ENCODE measurements around the gene REEP2. TPM values are rescaled to one million over a fixed set of nuclear protein-coding genes. Genes with fewer than 3 reads are reported as not detected.

The REEP2 gene
- total and polyA plus RNA-seq, 9 donors: 8.1 to 23.2 (median 14.2) TPM

DNA sequence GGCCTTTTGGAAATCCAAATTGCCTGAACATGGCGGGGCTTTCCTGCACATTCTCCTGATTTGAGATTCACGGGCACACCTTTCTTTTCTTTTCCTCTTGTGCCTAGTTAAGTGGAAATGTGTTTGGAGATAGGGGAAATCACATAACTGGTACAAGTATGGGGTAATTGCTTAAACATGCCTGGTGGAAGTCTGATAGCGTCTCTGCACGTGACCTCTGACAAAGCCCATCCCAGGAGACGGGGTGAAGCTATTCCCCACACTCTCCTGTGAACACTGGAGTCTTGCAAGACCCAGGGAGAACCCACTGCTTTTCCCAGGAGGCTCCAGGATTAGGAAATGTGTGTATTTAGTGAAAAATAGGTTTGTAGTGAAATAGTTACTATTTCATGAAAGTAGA, 2.9 kb upstream of the REEP2 start:
- H3K36me3 ChIP-seq (ENCODE audit: control insufficient read depth, insufficient read depth, low read length): peaks cover 38% of the 10 kb centered on the region
- no CpG with 5 or more reads among the region's 5 CpGs for WGBS (ENCODE audit: insufficient coverage)

DNA sequence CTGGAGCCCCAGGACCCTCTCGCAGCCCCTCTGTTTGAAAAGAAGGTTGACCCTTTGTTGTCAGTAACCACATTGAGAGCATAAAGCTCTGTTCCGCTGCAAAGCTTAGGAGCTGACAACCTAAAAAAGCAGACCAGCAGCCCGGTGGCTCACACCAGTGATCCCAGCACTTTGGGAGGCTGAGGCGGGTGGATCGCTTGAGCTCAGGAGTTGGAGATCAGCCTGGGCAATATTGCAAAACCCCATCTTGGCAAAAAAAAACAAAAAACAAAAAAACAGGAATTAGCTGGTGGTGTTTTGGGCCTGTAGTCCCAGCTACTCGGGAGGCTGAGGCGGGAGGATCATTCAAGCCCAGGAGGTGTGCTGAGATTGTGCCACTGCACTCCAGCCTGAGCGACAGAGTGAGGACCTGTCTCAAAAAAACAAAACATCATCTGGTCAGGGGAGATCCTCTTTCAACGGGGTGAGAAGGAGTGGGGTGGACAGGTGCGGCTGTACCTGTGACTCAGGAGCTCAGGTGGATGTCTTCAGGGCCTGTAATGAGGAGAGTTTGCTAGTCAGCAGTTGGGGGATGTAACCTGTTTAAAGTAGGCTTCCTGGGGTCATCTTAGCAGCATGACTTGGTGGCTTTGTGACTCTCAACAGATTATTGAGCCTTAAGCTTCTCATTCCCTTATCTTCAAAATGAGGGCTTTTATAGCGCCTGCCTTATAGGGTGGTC, 694 bp upstream of the REEP2 start:
- Histone ChIP-seq H3K27ac (ENCODE audit: low read length) (peak overlapping the region; percentile 48), H3K4me3 (ENCODE audit: low read length) (peak overlapping the region; percentile 31), H3K4me1 (ENCODE audit: control insufficient read depth, insufficient read depth, low read length) (peaks cover 16% of the 10 kb centered on the region), H3K9me3 (replicated peaks; ENCODE audit: control insufficient read depth, low read depth, low read length) (no peaks in the 10 kb centered on the region), H3K27me3 (ENCODE audit: control insufficient read depth, insufficient read depth, low read length) (no peaks in the 10 kb centered on the region), H3K36me3 (ENCODE audit: control insufficient read depth, insufficient read depth, low read length) (peaks cover 22% of the 10 kb centered on the region)
- no peak for DNase-seq
- 75% methylated on average over 7 of the region's 11 CpGs for WGBS (ENCODE audit: insufficient coverage)

More for the DNA sequence above, 2.9 kb upstream of the REEP2 start:
- H3K4me3 ChIP-seq (ENCODE audit: low read length): no peak overlapping the region
- no peak overlapping the region for H3K27ac ChIP-seq (ENCODE audit: low read length)
- DNase-seq: no peak
- H3K4me1 ChIP-seq (ENCODE audit: control insufficient read depth, insufficient read depth, low read length): peaks cover 16% of the 10 kb centered on the region
- H3K27me3 ChIP-seq (ENCODE audit: control insufficient read depth, insufficient read depth, low read length): no peaks in the 10 kb centered on the region
- no peaks in the 10 kb centered on the region for H3K9me3 ChIP-seq (replicated peaks; ENCODE audit: control insufficient read depth, low read depth, low read length)

DNA sequence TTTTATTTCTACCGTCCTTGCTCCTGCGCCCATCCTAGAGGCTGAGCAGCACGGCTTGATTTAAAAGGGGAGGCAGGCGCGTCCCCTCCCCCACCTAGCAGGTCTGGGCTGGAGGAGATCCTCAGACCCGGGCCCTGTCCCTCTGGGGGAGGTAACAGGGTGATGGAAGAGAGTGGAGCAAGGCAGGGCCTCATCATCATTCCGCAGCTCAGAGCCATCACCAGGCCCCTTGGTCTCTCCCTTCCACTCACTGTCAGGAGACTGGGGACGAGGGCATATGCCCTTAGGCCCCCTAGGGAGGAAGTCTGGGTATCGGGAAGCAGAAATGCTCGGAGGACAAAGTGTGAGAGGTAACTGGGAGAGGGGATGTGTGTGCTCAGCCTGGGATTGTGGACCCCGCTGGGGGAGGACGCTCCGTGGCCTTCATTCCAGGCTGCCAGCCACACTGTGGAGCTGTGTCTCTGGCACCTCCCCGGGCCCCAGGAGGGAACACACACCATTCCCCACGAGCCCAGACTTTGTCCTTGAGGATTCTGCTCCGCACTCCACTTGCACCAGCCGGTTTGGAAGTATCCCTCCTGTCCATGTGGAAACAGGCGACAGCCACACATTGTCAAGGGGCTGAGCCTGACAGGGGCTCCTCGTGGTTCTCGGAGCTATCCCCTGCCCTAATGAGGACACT, 761 bp downstream of the REEP2 start:
- WGBS (ENCODE audit: insufficient coverage): 35% methylated on average over 11 of the region's 20 CpGs
- Histone ChIP-seq H3K36me3 (ENCODE audit: control insufficient read depth, insufficient read depth, low read length) (peaks cover 11% of the 10 kb centered on the region), H3K9me3 (replicated peaks; ENCODE audit: control insufficient read depth, low read depth, low read length) (no peaks in the 10 kb centered on the region), H3K27me3 (ENCODE audit: control insufficient read depth, insufficient read depth, low read length) (no peaks in the 10 kb centered on the region), H3K4me3 (ENCODE audit: low read length) (peak overlapping the region; percentile 44), H3K27ac (ENCODE audit: low read length) (peak overlapping the region; percentile 59), H3K4me1 (ENCODE audit: control insufficient read depth, insufficient read depth, low read length) (peaks cover 16% of the 10 kb centered on the region)
- DNase-seq: no peak

- no peaks in the 10 kb centered on the region for H3K9me3 ChIP-seq (replicated peaks; ENCODE audit: control insufficient read depth, low read depth, low read length)
- peaks cover 7% of the 10 kb centered on the region for H3K36me3 ChIP-seq (ENCODE audit: control insufficient read depth, insufficient read depth, low read length)
- no peaks in the 10 kb centered on the region for H3K27me3 ChIP-seq (ENCODE audit: control insufficient read depth, insufficient read depth, low read length)
- no peak overlapping the region for H3K4me3 ChIP-seq (ENCODE audit: low read length)
- 56% methylated on average over 12 of the region's 17 CpGs for WGBS (ENCODE audit: insufficient coverage)
- no peak for DNase-seq
- no peak overlapping the region for H3K27ac ChIP-seq (ENCODE audit: low read length)
- H3K4me1 ChIP-seq (ENCODE audit: control insufficient read depth, insufficient read depth, low read length): peaks cover 16% of the 10 kb centered on the region
These were observed 1.6 kb downstream of the REEP2 start for GRCh38 chr5:138440159-138441073.

DNA sequence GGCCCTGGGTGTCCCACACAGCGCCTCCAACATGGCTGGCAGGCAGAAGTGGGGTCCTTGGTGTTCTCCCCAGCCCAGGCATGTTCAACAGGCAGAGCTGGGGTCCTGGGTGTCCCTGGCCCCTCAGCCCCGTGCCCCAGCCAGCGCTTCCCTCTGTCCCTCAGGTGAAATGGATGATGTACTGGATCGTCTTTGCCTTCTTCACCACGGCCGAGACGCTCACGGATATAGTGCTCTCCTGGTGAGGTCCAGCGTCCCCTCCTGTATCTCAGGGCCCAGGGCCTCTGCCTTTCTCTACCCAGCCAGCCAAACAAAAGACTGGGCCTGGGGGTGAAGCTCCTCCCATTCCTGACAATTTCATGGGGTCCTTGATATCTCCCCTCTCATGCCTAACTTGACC, 2.4 kb downstream of the REEP2 start:
- Histone ChIP-seq H3K4me1 (ENCODE audit: control insufficient read depth, insufficient read depth, low read length) (peaks cover 16% of the 10 kb centered on the region), H3K9me3 (replicated peaks; ENCODE audit: control insufficient read depth, low read depth, low read length) (no peaks in the 10 kb centered on the region), H3K36me3 (ENCODE audit: control insufficient read depth, insufficient read depth, low read length) (no peaks in the 10 kb centered on the region), H3K4me3 (ENCODE audit: low read length) (no peak overlapping the region), H3K27me3 (ENCODE audit: control insufficient read depth, insufficient read depth, low read length) (no peaks in the 10 kb centered on the region), H3K27ac (ENCODE audit: low read length) (no peak overlapping the region)
- no peak for DNase-seq
- 84% methylated on average over 9 of the region's 9 CpGs for WGBS (ENCODE audit: insufficient coverage)

- H3K4me3 ChIP-seq (ENCODE audit: low read length): no peak overlapping the region
- 86% methylated on average over 8 of the region's 13 CpGs for WGBS (ENCODE audit: insufficient coverage)
- no peak for DNase-seq
- no peaks in the 10 kb centered on the region for H3K36me3 ChIP-seq (ENCODE audit: control insufficient read depth, insufficient read depth, low read length)
- peaks cover 7% of the 10 kb centered on the region for H3K4me1 ChIP-seq (ENCODE audit: control insufficient read depth, insufficient read depth, low read length)
- H3K27me3 ChIP-seq (ENCODE audit: control insufficient read depth, insufficient read depth, low read length): no peaks in the 10 kb centered on the region
- H3K27ac ChIP-seq (ENCODE audit: low read length): no peak overlapping the region
- no peaks in the 10 kb centered on the region for H3K9me3 ChIP-seq (replicated peaks; ENCODE audit: control insufficient read depth, low read depth, low read length)
These were observed 5.4 kb downstream of the REEP2 start for GRCh38 chr5:138444078-138444773.

GRCh38 chr5:138444774-138445546, 6.1 kb downstream of the REEP2 start:
- 79% methylated on average over 20 of the region's 22 CpGs for WGBS (ENCODE audit: insufficient coverage)

DNA sequence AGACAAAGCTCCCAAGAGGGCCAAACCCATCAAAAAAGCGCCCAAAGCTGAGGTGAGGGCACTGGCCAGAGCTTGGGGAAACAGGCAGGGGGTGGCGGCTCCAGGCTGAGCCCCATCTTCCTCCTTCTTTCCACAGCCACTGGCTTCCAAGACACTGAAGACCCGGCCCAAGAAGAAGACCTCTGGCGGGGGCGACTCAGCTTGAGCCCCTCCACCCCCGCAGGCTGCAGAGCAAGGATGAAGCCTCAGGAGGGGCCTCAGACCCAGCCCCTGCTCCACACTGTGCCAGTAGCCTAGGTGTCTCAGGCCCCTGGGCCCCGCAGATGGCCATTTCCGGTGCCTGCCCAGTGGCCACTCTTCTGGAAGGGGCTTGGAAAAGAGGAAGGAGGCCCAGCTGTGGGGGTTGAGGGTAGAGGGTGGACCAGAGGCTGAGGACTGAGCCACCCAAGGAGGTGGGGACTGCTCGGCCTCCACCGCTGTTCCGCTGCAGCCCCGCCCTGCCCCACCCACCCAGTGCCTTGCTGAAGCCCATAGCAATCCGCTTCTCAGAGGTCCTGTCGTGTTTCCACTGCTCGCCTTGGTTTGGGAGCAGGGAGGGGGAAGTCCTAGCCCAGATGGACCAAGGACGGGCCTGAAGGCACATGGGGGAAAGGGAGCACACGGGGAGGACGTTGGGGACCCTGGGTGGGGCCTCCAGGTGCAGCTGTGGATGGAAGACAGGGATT, 6.9 kb downstream of the REEP2 start:
- Histone ChIP-seq H3K4me3 (ENCODE audit: low read length) (no peak overlapping the region), H3K36me3 (ENCODE audit: control insufficient read depth, insufficient read depth, low read length) (no peaks in the 10 kb centered on the region), H3K27me3 (ENCODE audit: control insufficient read depth, insufficient read depth, low read length) (no peaks in the 10 kb centered on the region), H3K27ac (ENCODE audit: low read length) (no peak overlapping the region), H3K4me1 (ENCODE audit: control insufficient read depth, insufficient read depth, low read length) (peaks cover 8% of the 10 kb centered on the region), H3K9me3 (replicated peaks; ENCODE audit: control insufficient read depth, low read depth, low read length) (no peaks in the 10 kb centered on the region)
- no peak for DNase-seq
- 81% methylated on average over 10 of the region's 18 CpGs for WGBS (ENCODE audit: insufficient coverage)

More at GRCh38 chr5:138444774-138445546, 6.1 kb downstream of the REEP2 start:
- Histone ChIP-seq H3K4me3 (ENCODE audit: low read length) (no peak overlapping the region), H3K27ac (ENCODE audit: low read length) (no peak overlapping the region), H3K36me3 (ENCODE audit: control insufficient read depth, insufficient read depth, low read length) (no peaks in the 10 kb centered on the region), H3K9me3 (replicated peaks; ENCODE audit: control insufficient read depth, low read depth, low read length) (no peaks in the 10 kb centered on the region), H3K27me3 (ENCODE audit: control insufficient read depth, insufficient read depth, low read length) (no peaks in the 10 kb centered on the region), H3K4me1 (ENCODE audit: control insufficient read depth, insufficient read depth, low read length) (peaks cover 5% of the 10 kb centered on the region)
- DNase-seq: no peak

GRCh38 chr5:138448070-138448469, 9.2 kb downstream of the REEP2 start:
- DNase-seq: no peak
- Histone ChIP-seq H3K9me3 (replicated peaks; ENCODE audit: control insufficient read depth, low read depth, low read length) (no peaks in the 10 kb centered on the region), H3K27me3 (ENCODE audit: control insufficient read depth, insufficient read depth, low read length) (no peaks in the 10 kb centered on the region), H3K36me3 (ENCODE audit: control insufficient read depth, insufficient read depth, low read length) (no peaks in the 10 kb centered on the region), H3K4me1 (ENCODE audit: control insufficient read depth, insufficient read depth, low read length) (peaks cover 8% of the 10 kb centered on the region), H3K27ac (ENCODE audit: low read length) (no peak overlapping the region), H3K4me3 (ENCODE audit: low read length) (no peak overlapping the region)
- 88% methylated on average over 6 of the region's 6 CpGs for WGBS (ENCODE audit: insufficient coverage)
